HEK293T (cell line): ENCODE data around the gene RBM20.

Experiments
- BHLHE40 ChIP-seq: fragments of 450-650 bp; IDR thresholded peaks from 2 replicates; pipeline ENCODE4 v1.6.1; 2016; ENCODE audit warnings: mild to moderate bottlenecking, moderate library complexity, borderline replicate concordance
- ELF4 ChIP-seq: fragments of 450-650 bp; IDR thresholded peaks from 2 replicates; pipeline ENCODE4 v1.6.1; 2017; ENCODE audit warnings: antibody characterized with exemption
- FOXK2 ChIP-seq: fragments of 450-650 bp; IDR thresholded peaks from 2 replicates; pipeline ENCODE4 v1.6.1; 2016; ENCODE audit warnings: mild to moderate bottlenecking
- HDGF ChIP-seq: fragments of 450-650 bp; IDR thresholded peaks from 2 replicates; pipeline ENCODE4 v1.6.1; 2017; ENCODE audit warnings: antibody characterized with exemption, borderline replicate concordance
- L3MBTL2 ChIP-seq: fragments of 450-650 bp; conservative IDR thresholded peaks from 2 replicates; pipeline ENCODE4 v1.6.1; 2016; ENCODE audit warnings: mild to moderate bottlenecking
- LEF1 ChIP-seq: fragments of 450-650 bp; IDR thresholded peaks from 2 replicates; pipeline ENCODE4 v1.6.1; 2017; ENCODE audit warnings: mild to moderate bottlenecking, borderline replicate concordance
- SP1 ChIP-seq: fragments of 450-650 bp; IDR thresholded peaks from 2 replicates; pipeline ENCODE4 v1.6.1; 2017
- SUZ12 ChIP-seq: fragments of 450-650 bp; IDR thresholded peaks from 2 replicates; pipeline ENCODE4 v1.6.1; 2016; ENCODE audit warnings: mild to moderate bottlenecking
- TARDBP ChIP-seq: fragments of 450-650 bp; IDR thresholded peaks from 2 replicates; pipeline ENCODE4 v1.6.1; 2016

- TF ChIP-seq ELF4 (no peak), L3MBTL2 (no peak), TARDBP (no peak), FOXK2 (no peak), HDGF (no peak), SUZ12 (no peak), BHLHE40 (no peak), LEF1 (no peak), SP1 (no peak)
Measured at GRCh38 chr10:110858297-110858934, 214.3 kb downstream of the RBM20 start.
